Activated T-helper 2 cell treated with anti-CD3 and anti-CD28 coated beads, Interferon-gamma antibody, Interleukin-2, Interleukin-4, amounts not matched to agents 10 μg/mL and 5 μg/mL and 100 μg/mL, durations not matched to agents 14 hours and 24 hours and 36 hours (primary cell): ENCODE results near the gene SPAG8. TPM values are rescaled to one million over a fixed set of nuclear protein-coding genes. Genes with fewer than 3 reads are reported as not detected.
A peak's percentile ranks its signal among the peaks of the same experiment; 100 is the strongest.

Experiments used
- DNase-seq: peaks from one replicate; pipeline ENCODE4 v3.0.0; 2021; ENCODE audit warnings: low spot score
- H3K27ac Mint-ChIP-seq: one replicate; pipeline ENCODE4 v1.8.0; 2021; ENCODE audit warnings: mixed read lengths
- H3K27me3 Mint-ChIP-seq: one replicate; pipeline ENCODE4 v1.8.0; 2021; ENCODE audit warnings: low read depth, mixed read lengths
- H3K36me3 Mint-ChIP-seq: one replicate; pipeline ENCODE4 v1.8.0; 2021; ENCODE audit warnings: low read depth, mixed read lengths
- H3K4me1 Mint-ChIP-seq: one replicate; pipeline ENCODE4 v1.8.0; 2021; ENCODE audit warnings: low read depth, mixed read lengths
- H3K4me3 Mint-ChIP-seq: one replicate; pipeline ENCODE4 v1.8.0; 2021; ENCODE audit warnings: low read depth, mild to moderate bottlenecking, moderate library complexity, mixed read lengths
- H3K9me3 Mint-ChIP-seq: one replicate; pipeline ENCODE4 v1.8.0; 2021; ENCODE audit warnings: mixed read lengths
- intact Hi-C: fragments of 100-400 bp; cut with micrococcal nuclease; formaldehyde crosslinking; loops from one replicate; pipeline ENCODE4 v1.15.1; 2023
- total RNA-seq: library from RNA; stranded (reverse); gene quantifications from 2 replicates; pipeline ENCODE4 v1.2.3, GENCODE V29; 2022

The SPAG8 gene
- total RNA-seq, 1 donor from 2014 or later: 0.82 TPM

GRCh38 chr9:35813434-35814105, 1.5 kb upstream of the SPAG8 start:
- peak overlapping the region; percentile 95 for H3K27ac Mint-ChIP-seq
- peaks cover 31% of the 10 kb centered on the region for H3K4me1 Mint-ChIP-seq

GRCh38 chr9:35811381-35812024, 559 bp downstream of the SPAG8 start:
- no peaks in the 10 kb centered on the region for H3K9me3 Mint-ChIP-seq
- no peaks in the 10 kb centered on the region for H3K27me3 Mint-ChIP-seq
- DNase-seq: no peak
- peak overlapping the region; percentile 77 for H3K4me3 Mint-ChIP-seq
- intact Hi-C loops: loop anchor here (5.0 to 10.0 kb wide), 4 partner anchors 207 to 1434 kb away; partner anchors contain the start of genes ATOSB, FANCG, MYORG and TESK1
- H3K36me3 Mint-ChIP-seq: peaks cover 27% of the 10 kb centered on the region
- H3K27ac Mint-ChIP-seq: peak overlapping the region; percentile 91
- peaks cover 31% of the 10 kb centered on the region for H3K4me1 Mint-ChIP-seq

More at GRCh38 chr9:35813434-35814105, 1.5 kb upstream of the SPAG8 start:
- Mint-ChIP-seq H3K4me3 (peak overlapping the region; percentile 89), H3K9me3 (no peaks in the 10 kb centered on the region), H3K27me3 (no peaks in the 10 kb centered on the region), H3K36me3 (peaks cover 22% of the 10 kb centered on the region)
- intact Hi-C loops: loop anchor here (2.0 to 10.0 kb wide), 7 partner anchors 57 to 1436 kb away; partner anchors contain the start of genes ATOSB, FANCG, GBA2 and MYORG
- DNase-seq: no peak

- Mint-ChIP-seq H3K36me3 (peaks cover 36% of the 10 kb centered on the region), H3K27ac (no peak overlapping the region), H3K9me3 (no peaks in the 10 kb centered on the region), H3K27me3 (no peaks in the 10 kb centered on the region), H3K4me1 (peaks cover 28% of the 10 kb centered on the region), H3K4me3 (no peak overlapping the region)
- intact Hi-C loops: loop anchor here (5.0 to 10.0 kb wide), 4 partner anchors 205 to 1433 kb away; partner anchors contain the start of genes ATOSB, FANCG, MYORG and TESK1
- no peak for DNase-seq
These were observed 1.9 kb downstream of the SPAG8 start for GRCh38 chr9:35810122-35810521.

GRCh38 chr9:35808433-35808832, 3.6 kb downstream of the SPAG8 start:
- no peak for DNase-seq
- Mint-ChIP-seq H3K4me1 (peaks cover 20% of the 10 kb centered on the region), H3K27me3 (no peaks in the 10 kb centered on the region), H3K36me3 (peaks cover 36% of the 10 kb centered on the region), H3K9me3 (no peaks in the 10 kb centered on the region), H3K27ac (no peak overlapping the region), H3K4me3 (no peak overlapping the region)
- intact Hi-C loops: no loop called here

- intact Hi-C loops: no loop called here
- Mint-ChIP-seq H3K27ac (no peak overlapping the region), H3K4me3 (no peak overlapping the region), H3K9me3 (no peaks in the 10 kb centered on the region), H3K36me3 (peaks cover 44% of the 10 kb centered on the region), H3K4me1 (peaks cover under 1% of the 10 kb centered on the region), H3K27me3 (no peaks in the 10 kb centered on the region)
- no peak for DNase-seq
These were observed 6.0 kb downstream of the SPAG8 start for GRCh38 chr9:35806101-35806500.

- Mint-ChIP-seq H3K36me3 (peaks cover 49% of the 10 kb centered on the region), H3K4me3 (no peak overlapping the region), H3K27me3 (no peaks in the 10 kb centered on the region), H3K9me3 (no peaks in the 10 kb centered on the region), H3K4me1 (peaks cover 18% of the 10 kb centered on the region), H3K27ac (no peak overlapping the region)
- intact Hi-C loops: no loop called here
- no peak for DNase-seq
These were observed 10.5 kb downstream of the SPAG8 start for GRCh38 chr9:35801328-35802128.

- Mint-ChIP-seq H3K4me3 (no peak overlapping the region), H3K4me1 (peaks cover 21% of the 10 kb centered on the region), H3K27me3 (no peaks in the 10 kb centered on the region), H3K9me3 (no peaks in the 10 kb centered on the region), H3K36me3 (peaks cover 42% of the 10 kb centered on the region), H3K27ac (no peak overlapping the region)
- no peak for DNase-seq
- intact Hi-C loops: no loop called here
These were observed 11.5 kb downstream of the SPAG8 start for GRCh38 chr9:35800530-35800929.

GRCh38 chr9:35798658-35799374, 13.2 kb downstream of the SPAG8 start:
- intact Hi-C loops: no loop called here
- Mint-ChIP-seq H3K4me3 (no peak overlapping the region), H3K4me1 (peaks cover 29% of the 10 kb centered on the region), H3K27ac (peak overlapping the region; percentile 56), H3K27me3 (no peaks in the 10 kb centered on the region), H3K9me3 (no peaks in the 10 kb centered on the region), H3K36me3 (peaks cover 36% of the 10 kb centered on the region)
- DNase-seq: no peak

- no peaks in the 10 kb centered on the region for H3K9me3 Mint-ChIP-seq
- no peaks in the 10 kb centered on the region for H3K27me3 Mint-ChIP-seq
- H3K36me3 Mint-ChIP-seq: peaks cover 32% of the 10 kb centered on the region
- H3K27ac Mint-ChIP-seq: no peak overlapping the region
- H3K4me3 Mint-ChIP-seq: no peak overlapping the region
- H3K4me1 Mint-ChIP-seq: peaks cover 31% of the 10 kb centered on the region
- intact Hi-C loops: no loop called here
- no peak for DNase-seq
These were observed 14.6 kb downstream of the SPAG8 start for GRCh38 chr9:35797311-35798109.

GRCh38 chr9:35795695-35796094, 16.4 kb downstream of the SPAG8 start:
- intact Hi-C loops: no loop called here
- no peak for DNase-seq
- Mint-ChIP-seq H3K36me3 (peaks cover 17% of the 10 kb centered on the region), H3K4me3 (no peak overlapping the region), H3K4me1 (peaks cover 31% of the 10 kb centered on the region), H3K27ac (no peak overlapping the region), H3K27me3 (no peaks in the 10 kb centered on the region), H3K9me3 (no peaks in the 10 kb centered on the region)

- H3K27me3 Mint-ChIP-seq: no peaks in the 10 kb centered on the region
- intact Hi-C loops: no loop called here
- peaks cover 25% of the 10 kb centered on the region for H3K4me1 Mint-ChIP-seq
- H3K4me3 Mint-ChIP-seq: no peak overlapping the region
- H3K27ac Mint-ChIP-seq: peak overlapping the region; percentile 10
- no peak for DNase-seq
- H3K9me3 Mint-ChIP-seq: no peaks in the 10 kb centered on the region
- peaks cover 13% of the 10 kb centered on the region for H3K36me3 Mint-ChIP-seq
These were observed 18.6 kb downstream of the SPAG8 start for GRCh38 chr9:35793461-35793860.

- no peaks in the 10 kb centered on the region for H3K27me3 Mint-ChIP-seq
- no peaks in the 10 kb centered on the region for H3K9me3 Mint-ChIP-seq
- no peak overlapping the region for H3K4me3 Mint-ChIP-seq
- H3K27ac Mint-ChIP-seq: peak overlapping the region; percentile 10
- H3K36me3 Mint-ChIP-seq: peaks cover 14% of the 10 kb centered on the region
- intact Hi-C loops: no loop called here
- H3K4me1 Mint-ChIP-seq: peaks cover 21% of the 10 kb centered on the region
- no peak for DNase-seq
These were observed 19.2 kb downstream of the SPAG8 start for GRCh38 chr9:35792826-35793225.
